HG03045 (cell line): ENCODE data around the gene CAMK2B.

ENCODE experiments used
- ATAC-seq: cut with Tn5 transposase; IDR thresholded peaks from one replicate; pipeline ENCODE4 v1.9.1; 2021; ENCODE audit warnings: mild to moderate bottlenecking, moderate library complexity; ENCODE audit not compliant: unreplicated experiment

CAMK2B gene

GRCh38 chr7:44330331-44330730 is 4.9 kb upstream of the CAMK2B start:
- no peak for ATAC-seq

- ATAC-seq, result no peak
Observed at GRCh38 chr7:44329888-44330287, 4.5 kb upstream of the CAMK2B start.

- no peak for ATAC-seq
Observed at GRCh38 chr7:44329081-44329480, 3.7 kb upstream of the CAMK2B start.

GRCh38 chr7:44327981-44328380 is 2.6 kb upstream of the CAMK2B start:
- no peak for ATAC-seq

- no peak for ATAC-seq
Observed at GRCh38 chr7:44326261-44327125, 1.1 kb upstream of the CAMK2B start.

GRCh38 chr7:44325811-44326241 is 432 bp upstream of the CAMK2B start:
- ATAC-seq, result no peak

GRCh38 chr7:44324481-44325200 is 753 bp downstream of the CAMK2B start:
- no peak for ATAC-seq

GRCh38 chr7:44324204-44324480 is 1.3 kb downstream of the CAMK2B start:
- no peak for ATAC-seq

- ATAC-seq, result no peak
Observed at GRCh38 chr7:44323381-44324203, 1.8 kb downstream of the CAMK2B start.

GRCh38 chr7:44322631-44323363 is 2.6 kb downstream of the CAMK2B start:
- no peak for ATAC-seq

- no peak for ATAC-seq
Observed at GRCh38 chr7:44321796-44322195, 3.6 kb downstream of the CAMK2B start.

- no peak for ATAC-seq
Observed at GRCh38 chr7:44320794-44321371, 4.5 kb downstream of the CAMK2B start.

GRCh38 chr7:44320141-44320540 is 5.3 kb downstream of the CAMK2B start:
- ATAC-seq, result no peak

GRCh38 chr7:44318332-44318731 is 7.1 kb downstream of the CAMK2B start:
- no peak for ATAC-seq

GRCh38 chr7:44315301-44315903 is 10.0 kb downstream of the CAMK2B start:
- ATAC-seq, result no peak

GRCh38 chr7:44313621-44314031 is 11.8 kb downstream of the CAMK2B start:
- ATAC-seq, result no peak

GRCh38 chr7:44313016-44313415 is 12.4 kb downstream of the CAMK2B start:
- ATAC-seq, result no peak

- ATAC-seq, result no peak
Observed at GRCh38 chr7:44311561-44312495, 13.6 kb downstream of the CAMK2B start.
